ENCODE measurements around the gene WWTR1.

WWTR1 gene

DNA sequence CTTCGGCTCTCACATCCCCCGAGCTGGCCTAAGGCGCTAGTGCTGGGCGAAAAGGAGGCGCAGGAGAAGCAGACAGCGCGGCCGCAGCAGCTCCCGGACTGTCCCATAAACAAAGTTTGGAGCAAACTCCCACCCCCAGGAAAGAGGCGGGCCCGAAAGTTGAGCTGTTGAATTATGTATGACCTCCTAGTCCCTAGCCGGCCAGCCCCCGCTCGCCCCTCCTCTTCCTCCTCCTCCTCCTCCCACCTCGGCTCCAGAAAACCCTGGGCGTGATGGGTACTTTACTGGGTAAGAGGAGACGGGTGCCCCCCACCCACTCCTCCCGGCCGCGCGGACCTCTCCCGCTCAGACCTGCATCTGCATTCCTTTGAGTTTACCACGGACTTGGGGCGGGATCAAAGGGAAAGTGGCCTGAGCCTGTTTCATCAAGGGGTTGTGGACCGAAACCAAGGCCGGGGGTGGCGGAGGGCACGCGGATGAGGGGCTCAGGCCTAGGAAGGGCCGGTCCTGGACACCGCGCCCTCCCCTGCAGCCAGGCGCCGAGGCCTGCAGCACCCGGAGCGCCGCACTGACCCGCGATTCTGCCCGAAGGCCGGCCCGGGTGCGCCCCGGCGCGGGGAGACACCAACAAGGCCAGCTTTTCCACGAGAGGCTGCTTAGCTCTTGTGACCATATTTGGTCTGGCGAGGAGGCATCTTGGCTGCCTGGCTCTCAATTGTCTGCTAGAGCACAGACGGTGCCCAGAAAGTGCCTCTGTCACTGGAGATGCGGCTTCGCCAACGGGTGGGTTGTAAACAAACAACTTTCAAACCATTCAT, at the start of gene WWTR1:
Gene WWTR1, minus strand, starts transcription at position 100 of the 818 bp plus-strand sequence. CDS start 719 bp downstream, outside the sequence.
- peak; percentile 65 for DNase-seq (ENCODE audit: low spot score)

DNA sequence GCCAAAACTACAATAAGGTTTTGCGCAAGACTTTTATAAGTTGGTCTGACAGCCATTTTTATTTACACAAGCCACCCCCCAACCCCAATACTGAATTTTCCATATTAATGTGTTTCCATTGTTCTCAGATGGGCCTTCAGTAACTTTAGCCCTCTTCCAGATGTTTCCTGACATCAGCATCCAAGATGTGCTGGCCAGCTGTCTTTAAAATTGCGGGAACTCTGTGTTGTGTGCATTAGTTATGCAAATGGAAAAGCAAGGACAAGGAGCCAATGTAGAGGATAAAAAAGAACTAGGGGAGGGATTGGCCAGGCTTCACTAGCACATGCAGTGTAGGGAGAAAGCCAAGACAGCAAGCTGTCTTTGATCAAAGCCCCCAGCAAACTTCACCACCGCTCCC, 49.1 kb upstream of the WWTR1 start:
- DNase-seq (ENCODE audit: low spot score): no peak

- no peak for DNase-seq (ENCODE audit: low spot score)
Measured at GRCh38 chr3:149705416-149705815, 47.6 kb upstream of the WWTR1 start.

DNA sequence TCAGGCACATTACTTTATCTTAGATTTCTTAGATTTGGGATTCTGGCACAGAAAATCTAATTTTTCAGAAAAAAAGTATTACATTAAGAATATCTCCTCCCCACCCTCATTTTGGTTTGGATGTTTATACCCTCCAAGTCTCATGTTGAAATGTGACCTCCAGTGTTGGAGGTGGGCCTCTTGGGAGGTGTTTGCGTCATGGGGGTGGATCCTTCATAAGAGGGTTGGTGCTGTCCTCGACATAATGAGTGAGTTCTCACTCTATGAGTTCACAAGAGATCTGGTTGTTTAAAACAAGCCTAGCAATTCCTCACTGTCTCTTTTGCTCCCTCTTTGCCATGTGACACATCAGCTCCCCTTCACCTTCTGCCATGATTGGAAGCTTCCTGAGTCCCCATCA, 45.6 kb upstream of the WWTR1 start:
- no peak for DNase-seq (ENCODE audit: low spot score)

DNA sequence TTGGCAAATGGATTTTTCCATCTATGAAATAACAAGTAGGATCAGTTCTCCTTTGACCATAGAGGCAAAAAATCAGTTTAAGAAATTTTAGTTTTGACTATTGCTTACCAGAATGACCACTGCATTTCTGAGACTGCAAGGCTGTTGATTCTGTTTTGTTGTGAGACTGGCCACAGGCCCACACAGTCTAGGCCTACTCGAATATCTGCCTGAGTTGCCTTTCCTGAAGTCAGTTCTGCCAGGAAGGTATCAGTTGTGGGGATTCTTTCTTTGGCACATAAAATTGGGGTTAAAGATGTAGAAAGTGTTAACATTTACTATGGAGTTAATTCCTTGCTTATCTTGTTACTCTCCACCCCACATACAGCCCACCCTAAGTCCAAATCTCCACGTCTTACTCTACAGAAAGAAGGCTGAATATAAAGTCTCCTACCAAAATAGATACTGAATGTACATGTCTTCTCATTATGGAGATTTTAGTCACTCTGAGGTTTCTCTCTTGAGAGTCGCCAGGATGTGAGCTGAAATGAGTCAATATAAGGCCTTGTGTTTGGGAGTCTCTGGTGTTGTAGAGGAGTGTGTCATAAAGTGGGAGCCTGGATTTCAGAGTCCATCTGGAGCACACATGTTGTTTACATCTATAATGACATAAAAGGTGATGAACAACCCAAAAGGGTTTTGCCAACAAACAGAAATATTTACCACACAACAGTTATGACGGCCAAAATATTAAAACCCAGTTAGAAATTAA, 45.0 kb upstream of the WWTR1 start:
- DNase-seq (ENCODE audit: low spot score): peak; percentile 58

- DNase-seq (ENCODE audit: low spot score): peak; percentile 64
Measured at GRCh38 chr3:149701977-149702350, 44.1 kb upstream of the WWTR1 start.

DNA sequence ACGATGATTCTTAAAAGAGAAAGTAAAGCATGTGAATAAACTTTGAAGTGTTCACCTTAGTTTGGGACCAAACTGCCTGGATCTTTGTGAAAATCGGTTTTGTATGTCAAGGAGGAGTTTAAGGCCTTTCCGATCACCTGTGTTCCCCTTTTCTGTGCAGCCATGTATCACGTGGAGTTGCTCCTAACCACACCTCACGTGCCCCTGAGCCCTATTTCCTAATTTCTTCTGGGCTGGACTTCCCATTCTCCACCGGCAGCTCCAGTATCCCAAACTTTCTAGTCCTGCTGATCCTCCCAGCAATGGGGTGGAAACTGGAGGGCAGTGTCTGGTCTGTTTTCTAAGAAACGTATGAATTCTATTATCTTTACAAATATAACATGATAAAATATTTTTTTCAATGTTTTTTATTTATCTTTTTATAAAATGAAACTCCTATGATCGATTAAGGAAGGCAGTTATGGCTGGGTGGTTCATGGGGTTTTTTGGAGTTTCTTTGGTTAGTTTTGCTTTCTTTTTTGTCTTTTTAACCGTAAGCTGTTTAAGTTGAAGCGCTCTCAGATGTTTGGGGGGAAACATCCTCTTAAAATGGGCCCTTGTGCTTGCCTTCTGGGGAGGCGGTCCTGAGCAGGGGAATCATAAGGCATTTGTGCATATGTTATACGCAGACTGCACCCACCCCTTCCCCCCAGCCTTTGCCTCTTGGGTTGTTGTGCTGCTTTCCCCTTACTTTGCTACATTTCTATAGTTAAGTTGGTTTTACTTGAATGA, 43.6 kb upstream of the WWTR1 start:
- DNase-seq (ENCODE audit: low spot score): no peak

GRCh38 chr3:149688122-149688757, 30.4 kb upstream of the WWTR1 start:
- DNase-seq (ENCODE audit: low spot score): no peak

GRCh38 chr3:149686996-149687395, 29.2 kb upstream of the WWTR1 start:
- no peak for DNase-seq (ENCODE audit: low spot score)

- no peak for DNase-seq (ENCODE audit: low spot score)
Measured at GRCh38 chr3:149678351-149678950, 20.6 kb upstream of the WWTR1 start.

GRCh38 chr3:149673393-149673792, 15.6 kb upstream of the WWTR1 start:
- no peak for DNase-seq (ENCODE audit: low spot score)

DNA sequence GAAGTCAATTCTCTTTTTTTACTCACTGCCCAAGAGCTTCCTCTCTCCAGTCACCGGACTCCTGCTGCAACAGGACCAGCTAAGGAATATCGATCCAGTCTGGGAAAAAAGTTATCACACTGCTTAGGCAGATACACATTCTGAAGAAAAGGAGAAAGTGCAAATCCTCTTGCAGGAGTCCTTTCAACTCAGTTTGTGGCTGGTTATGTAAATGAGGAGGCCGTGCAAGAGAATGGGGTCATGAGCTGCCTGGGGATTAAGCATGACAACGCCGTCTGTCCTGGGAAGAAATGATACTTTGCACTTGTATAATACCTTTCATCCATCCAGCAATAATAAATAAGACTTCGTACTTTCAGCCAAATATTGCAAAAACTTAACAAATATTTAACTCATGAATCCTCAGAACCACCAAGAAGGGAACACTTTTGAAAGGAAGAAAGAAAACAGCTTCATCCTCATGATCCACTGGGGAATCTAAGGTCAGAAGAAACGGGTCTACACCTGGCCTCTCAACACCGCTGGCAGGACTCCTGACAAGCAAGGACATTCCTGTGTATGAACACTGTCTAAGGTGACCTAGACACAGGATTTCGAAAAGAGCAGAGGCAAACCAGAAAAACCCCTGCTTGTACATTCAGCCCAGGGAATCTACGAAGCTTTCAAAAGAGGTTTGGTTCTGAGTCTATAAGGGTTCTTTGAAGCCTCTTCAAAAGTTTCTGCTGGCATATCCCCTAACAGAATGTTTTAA, 13.1 kb upstream of the WWTR1 start:
- no peak for DNase-seq (ENCODE audit: low spot score)

- no peak for DNase-seq (ENCODE audit: low spot score)
Measured at GRCh38 chr3:149667576-149667975, 9.8 kb upstream of the WWTR1 start.

DNA sequence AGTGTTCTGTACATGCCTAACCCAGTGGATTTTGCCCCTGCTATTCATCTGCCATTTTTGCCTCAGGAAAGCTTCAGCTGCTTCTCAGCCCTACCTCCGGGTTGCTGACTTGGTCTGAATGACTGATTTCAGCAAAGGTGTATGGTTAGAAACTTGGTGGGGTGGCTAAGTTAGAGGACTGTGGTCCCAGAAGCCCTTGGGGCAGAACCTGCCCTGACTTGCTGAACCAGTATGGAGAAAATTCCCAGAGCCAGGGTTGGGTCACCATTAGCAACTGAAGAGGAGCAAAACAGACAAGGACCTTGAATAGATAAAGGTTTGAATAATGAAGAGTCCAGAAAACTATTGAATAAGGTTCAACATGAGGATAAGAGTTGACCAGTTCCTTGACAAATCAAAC, 6.1 kb upstream of the WWTR1 start:
- no peak for DNase-seq (ENCODE audit: low spot score)

DNA sequence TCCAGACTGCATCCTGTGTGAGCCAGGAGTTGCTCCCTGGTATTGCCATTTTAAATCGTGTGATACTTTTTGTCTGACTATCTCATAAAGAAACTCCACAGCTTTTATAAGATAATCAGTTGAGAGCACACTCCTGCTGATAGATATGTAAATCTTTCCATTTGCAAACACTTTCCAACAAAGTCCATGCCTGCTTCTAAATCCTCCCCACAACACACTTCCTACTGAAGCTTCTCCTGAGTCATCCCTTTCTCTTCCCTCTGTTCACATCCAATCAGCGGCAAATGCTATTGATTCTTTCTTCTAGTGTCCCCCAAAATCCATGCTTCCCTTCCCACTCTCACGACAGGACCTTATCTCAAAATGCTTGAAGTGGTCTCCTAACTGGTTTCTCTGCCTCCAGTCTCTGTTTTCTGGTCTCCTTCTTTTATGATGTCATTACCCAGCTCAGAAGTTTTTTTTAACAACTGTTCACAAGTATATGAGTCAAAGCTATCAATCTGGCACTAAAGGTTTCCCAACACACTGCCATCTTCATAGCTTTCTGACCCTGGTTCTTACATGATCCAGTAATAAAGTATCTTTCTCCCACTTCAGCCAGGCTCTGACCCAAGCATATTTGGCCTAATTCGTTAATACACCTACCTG, 4.5 kb upstream of the WWTR1 start:
- no peak for DNase-seq (ENCODE audit: low spot score)

GRCh38 chr3:149660462-149660861, 2.6 kb upstream of the WWTR1 start:
- DNase-seq (ENCODE audit: low spot score): no peak

GRCh38 chr3:149658744-149659497, 1.1 kb upstream of the WWTR1 start:
- DNase-seq (ENCODE audit: low spot score): no peak

DNA sequence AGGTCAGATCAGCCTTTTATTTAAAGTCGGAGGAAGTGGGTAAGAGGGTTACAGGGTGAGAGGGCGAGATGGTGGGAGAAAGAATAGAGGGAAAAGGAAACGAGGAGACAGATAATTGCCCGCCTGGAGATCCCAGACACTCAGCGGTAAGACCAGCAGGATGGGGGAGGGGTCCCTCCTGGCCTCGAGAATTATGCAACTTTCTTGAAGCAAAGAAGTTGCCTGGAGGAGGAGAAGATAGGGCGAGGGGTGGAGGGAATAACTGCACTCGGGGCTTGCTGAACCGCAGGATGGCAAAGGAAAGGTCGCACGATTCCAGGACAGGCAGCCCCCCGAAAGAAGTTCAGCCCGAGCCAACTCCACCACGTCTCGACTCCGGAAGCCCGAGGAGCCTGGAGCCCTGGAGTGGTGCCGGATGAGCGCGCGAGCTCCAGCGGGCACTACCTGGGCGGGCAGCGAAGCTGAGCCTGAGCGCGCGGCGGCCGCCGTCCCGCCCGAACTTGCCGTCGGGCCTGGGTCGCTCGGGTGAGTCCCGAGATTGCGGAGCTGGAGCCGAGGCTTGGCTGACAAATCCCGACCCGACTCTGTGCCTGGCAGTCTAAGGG, 402 bp downstream of the WWTR1 start:
- peak; percentile 8 for DNase-seq (ENCODE audit: low spot score)

GRCh38 chr3:149655826-149656574, 1.8 kb downstream of the WWTR1 start:
- no peak for DNase-seq (ENCODE audit: low spot score)

All from activated CD4-positive, alpha-beta T cell treated with anti-CD3 and anti-CD28 coated beads, Interleukin-2, Interleukin-4, amounts not matched to agents 100 ng/mL and 50 ng/mL, durations not matched to agents 16 hours and 8 hours (primary cell).